ENCODE data around the gene IGSF9B. TPM values are rescaled to one million over a fixed set of nuclear protein-coding genes. Genes with fewer than 3 reads are reported as not detected.

Gene IGSF9B
- total and polyA plus RNA-seq, 2 of the 13 experiments (the other 11 are each of a cell fraction or from before 2014, with no cell fraction given) = not detected

DNA sequence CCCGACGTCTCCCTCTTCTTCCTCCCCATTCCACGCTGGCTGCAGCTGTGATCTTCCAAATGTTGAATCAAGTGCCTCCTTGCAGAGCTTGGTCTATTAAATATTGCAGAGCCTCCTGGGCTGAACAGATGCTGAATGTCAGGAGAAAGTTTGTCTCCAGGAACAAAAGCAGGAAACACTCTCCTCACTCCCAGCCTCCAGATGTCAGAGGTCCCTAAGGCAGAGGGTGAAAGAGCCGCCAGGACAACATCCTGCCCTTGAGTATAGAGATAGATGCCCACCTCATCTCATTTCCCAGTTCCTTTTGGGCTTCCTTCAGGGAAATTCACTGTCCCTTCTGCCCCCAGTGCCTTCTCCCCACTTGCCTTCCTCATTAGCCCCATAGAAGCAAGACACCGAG, 40.8 kb upstream of the IGSF9B start:
- Histone ChIP-seq H3K4me3 (replicated peaks in 1 of 3; ENCODE audit: insufficient read depth in 1 of 3, low read depth in 2 of 3, low read length in 3 of 3) (no peak overlapping the region), H3K36me3 (replicated peaks in 1 of 2; ENCODE audit: control insufficient read depth in 1 of 2, insufficient read depth in 2 of 2, low read length in 2 of 2) (no peaks in the 10 kb centered on the region), H3K9me3 (ENCODE audit: low read length) (no peaks in the 10 kb centered on the region), H4K20me1 (ENCODE audit: insufficient read depth, low read length) (no peaks in the 10 kb centered on the region), H3K79me2 (ENCODE audit: insufficient read depth, low read length) (no peaks in the 10 kb centered on the region), H3K4me1 (ENCODE audit: insufficient read depth, low read length) (no peaks in the 10 kb centered on the region), H2AFZ (ENCODE audit: low read length) (no peak overlapping the region), H3K27ac (ENCODE audit: extremely low read length, insufficient read depth, low read length) (no peak overlapping the region), H3K4me2 (ENCODE audit: low read depth, low read length) (no peak overlapping the region), H3K27me3 (ENCODE audit: control insufficient read depth in 1 of 2, insufficient read depth in 2 of 2, low read length in 2 of 2) (peaks cover 0 to 25% of the 10 kb centered on the region in 2 experiments), H3K9ac (ENCODE audit: insufficient read depth, low read depth, low read length) (no peak overlapping the region)
- in situ Hi-C loops (cut with HindIII; ENCODE audit: extremely low pct_ligation_motif_present, low pct_unique_long_range_greater_than_20kb) = no loop called here
- BruUV-seq (replicated peaks) = no TSS peak
- TF ChIP-seq ARID2 (CRISPR knock-in tag; IDR thresholded peaks at IDR 0.05; ENCODE audit: borderline replicate concordance) = no peak
- ATAC-seq (no peak), FAIRE-seq (no peak), DNase-seq (ENCODE audit: low spot score) (no peak)
- intact Hi-C loops (cut with micrococcal nuclease; ENCODE audit: unreplicated experiment) = no loop called here
- ChIA-PET CTCF (ENCODE audit: low intra/inter-chr PET ratio, low total read pairs) (no interaction called here), POLR2A (no interaction called here)
- WGBS (ENCODE audit: low lambda C conversion rate) = 44% methylated on average over 5 of the region's 5 CpGs

DNA sequence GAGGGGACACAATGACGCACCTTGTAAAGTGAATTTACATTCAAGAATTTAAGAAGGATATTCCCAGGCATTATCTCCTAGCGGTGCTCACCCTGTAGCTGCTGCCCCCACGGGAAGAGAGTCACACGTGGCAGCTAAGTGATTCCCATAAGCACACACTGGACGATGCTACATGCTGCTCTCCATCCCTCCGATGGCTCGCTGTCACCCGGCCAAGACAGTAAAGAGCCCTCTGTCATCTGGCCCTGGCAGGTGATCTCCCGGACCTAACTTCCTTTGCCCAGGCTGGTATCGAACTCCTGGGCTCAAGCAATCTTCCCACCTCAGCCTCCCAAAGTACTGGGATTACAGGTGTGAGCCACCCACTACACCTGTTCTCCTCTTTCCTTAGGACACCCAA, 39.9 kb upstream of the IGSF9B start:
- TF ChIP-seq, protein P1, sequence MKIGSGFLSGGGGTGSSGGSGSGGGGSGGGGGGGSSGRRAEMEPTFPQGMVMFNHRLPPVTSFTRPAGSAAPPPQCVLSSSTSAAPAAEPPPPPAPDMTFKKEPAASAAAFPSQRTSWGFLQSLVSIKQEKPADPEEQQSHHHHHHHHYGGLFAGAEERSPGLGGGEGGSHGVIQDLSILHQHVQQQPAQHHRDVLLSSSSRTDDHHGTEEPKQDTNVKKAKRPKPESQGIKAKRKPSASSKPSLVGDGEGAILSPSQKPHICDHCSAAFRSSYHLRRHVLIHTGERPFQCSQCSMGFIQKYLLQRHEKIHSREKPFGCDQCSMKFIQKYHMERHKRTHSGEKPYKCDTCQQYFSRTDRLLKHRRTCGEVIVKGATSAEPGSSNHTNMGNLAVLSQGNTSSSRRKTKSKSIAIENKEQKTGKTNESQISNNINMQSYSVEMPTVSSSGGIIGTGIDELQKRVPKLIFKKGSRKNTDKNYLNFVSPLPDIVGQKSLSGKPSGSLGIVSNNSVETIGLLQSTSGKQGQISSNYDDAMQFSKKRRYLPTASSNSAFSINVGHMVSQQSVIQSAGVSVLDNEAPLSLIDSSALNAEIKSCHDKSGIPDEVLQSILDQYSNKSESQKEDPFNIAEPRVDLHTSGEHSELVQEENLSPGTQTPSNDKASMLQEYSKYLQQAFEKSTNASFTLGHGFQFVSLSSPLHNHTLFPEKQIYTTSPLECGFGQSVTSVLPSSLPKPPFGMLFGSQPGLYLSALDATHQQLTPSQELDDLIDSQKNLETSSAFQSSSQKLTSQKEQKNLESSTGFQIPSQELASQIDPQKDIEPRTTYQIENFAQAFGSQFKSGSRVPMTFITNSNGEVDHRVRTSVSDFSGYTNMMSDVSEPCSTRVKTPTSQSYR (CRISPR knock-in tag; IDR thresholded peaks at IDR 0.05; ENCODE audit: borderline replicate concordance) = no peak
- no peak for TF ChIP-seq KDM2A (CRISPR knock-in tag; IDR thresholded peaks at IDR 0.05; ENCODE audit: borderline replicate concordance, low read depth)
- TF ChIP-seq TBL1XR1 (IDR thresholded peaks at IDR 0.05; ENCODE audit: borderline replicate concordance, low read length, partially characterized antibody) = no peak
- no peak for TF ChIP-seq PTBP1 (IDR thresholded peaks at IDR 0.05; ENCODE audit: low read depth, low read length, poor library complexity, severe bottlenecking)
- TF ChIP-seq ZNF563 (CRISPR knock-in tag; IDR thresholded peaks at IDR 0.05) = no peak
- no peak for DNase-seq (ENCODE audit: low spot score)
- H3K4me1 ChIP-seq (ENCODE audit: insufficient read depth, low read length) = no peaks in the 10 kb centered on the region
- in situ Hi-C loops (cut with HindIII; ENCODE audit: extremely low pct_ligation_motif_present, low pct_unique_long_range_greater_than_20kb) = no loop called here
- no peak for FAIRE-seq
- no peak overlapping the region for H3K4me3 ChIP-seq (replicated peaks in 1 of 3; ENCODE audit: insufficient read depth in 1 of 3, low read depth in 2 of 3, low read length in 3 of 3)
- no peak overlapping the region for H3K9ac ChIP-seq (ENCODE audit: insufficient read depth, low read depth, low read length)
- H3K79me2 ChIP-seq (ENCODE audit: insufficient read depth, low read length) = no peaks in the 10 kb centered on the region
- BruUV-seq (replicated peaks) = no TSS peak
- H3K36me3 ChIP-seq (replicated peaks in 1 of 2; ENCODE audit: control insufficient read depth in 1 of 2, insufficient read depth in 2 of 2, low read length in 2 of 2) = no peaks in the 10 kb centered on the region
- H2AFZ ChIP-seq (ENCODE audit: low read length) = no peak overlapping the region
- WGBS (ENCODE audit: low lambda C conversion rate) = 2% methylated on average over 5 of the region's 10 CpGs
- ATAC-seq = no peak
- H3K27me3 ChIP-seq (ENCODE audit: control insufficient read depth in 1 of 2, insufficient read depth in 2 of 2, low read length in 2 of 2) = peaks cover 0 to 28% of the 10 kb centered on the region in 2 experiments
- intact Hi-C loops (cut with micrococcal nuclease; ENCODE audit: unreplicated experiment) = no loop called here
- no peak overlapping the region for H3K27ac ChIP-seq (ENCODE audit: extremely low read length, insufficient read depth, low read length)
- no peaks in the 10 kb centered on the region for H4K20me1 ChIP-seq (ENCODE audit: insufficient read depth, low read length)
- CTCF ChIA-PET (ENCODE audit: low intra/inter-chr PET ratio, low total read pairs) = no interaction called here
- POLR2A ChIA-PET = no interaction called here
- no peaks in the 10 kb centered on the region for H3K9me3 ChIP-seq (ENCODE audit: low read length)
- no peak overlapping the region for H3K4me2 ChIP-seq (ENCODE audit: low read depth, low read length)
